PC-9 (cell line): ENCODE results near the gene SLC6A8.

Experiments
- EZH2 ChIP-seq: fragments of 200-600 bp; sonication (generic); IDR thresholded peaks from 2 replicates; pipeline ENCODE4 v1.8.0; 2017; ENCODE audit warnings: antibody characterized with exemption, low read depth
- TF ChIP-seq, protein P1 (sequence below): fragments of 200-600 bp; sonication (generic); conservative IDR thresholded peaks from 2 replicates; pipeline ENCODE4 v1.6.1; 2017; ENCODE audit warnings: mixed run types, antibody characterized with exemption, mild to moderate bottlenecking, moderate library complexity

DNA sequence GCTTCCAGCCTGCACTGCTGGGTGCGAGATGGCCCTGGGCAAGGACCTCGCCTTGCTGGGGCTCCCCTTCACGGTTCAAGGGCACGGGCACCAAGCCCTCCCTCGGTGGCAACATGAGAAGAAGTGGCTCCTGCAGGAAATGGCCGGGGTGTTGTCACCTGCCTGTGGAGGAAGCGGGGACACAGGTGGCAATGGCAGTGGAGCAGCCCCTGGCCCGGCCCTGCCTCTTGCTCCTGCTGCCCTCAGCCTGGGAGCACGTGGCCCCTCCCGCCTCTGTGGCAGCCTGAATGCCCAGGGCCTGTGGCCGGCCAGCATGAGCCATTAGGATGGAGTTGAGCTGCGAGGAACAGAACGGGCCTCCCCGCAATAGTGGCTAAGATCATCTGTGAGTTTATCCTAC is 53.7 kb downstream of the SLC6A8 start:
- TF ChIP-seq, protein P1, sequence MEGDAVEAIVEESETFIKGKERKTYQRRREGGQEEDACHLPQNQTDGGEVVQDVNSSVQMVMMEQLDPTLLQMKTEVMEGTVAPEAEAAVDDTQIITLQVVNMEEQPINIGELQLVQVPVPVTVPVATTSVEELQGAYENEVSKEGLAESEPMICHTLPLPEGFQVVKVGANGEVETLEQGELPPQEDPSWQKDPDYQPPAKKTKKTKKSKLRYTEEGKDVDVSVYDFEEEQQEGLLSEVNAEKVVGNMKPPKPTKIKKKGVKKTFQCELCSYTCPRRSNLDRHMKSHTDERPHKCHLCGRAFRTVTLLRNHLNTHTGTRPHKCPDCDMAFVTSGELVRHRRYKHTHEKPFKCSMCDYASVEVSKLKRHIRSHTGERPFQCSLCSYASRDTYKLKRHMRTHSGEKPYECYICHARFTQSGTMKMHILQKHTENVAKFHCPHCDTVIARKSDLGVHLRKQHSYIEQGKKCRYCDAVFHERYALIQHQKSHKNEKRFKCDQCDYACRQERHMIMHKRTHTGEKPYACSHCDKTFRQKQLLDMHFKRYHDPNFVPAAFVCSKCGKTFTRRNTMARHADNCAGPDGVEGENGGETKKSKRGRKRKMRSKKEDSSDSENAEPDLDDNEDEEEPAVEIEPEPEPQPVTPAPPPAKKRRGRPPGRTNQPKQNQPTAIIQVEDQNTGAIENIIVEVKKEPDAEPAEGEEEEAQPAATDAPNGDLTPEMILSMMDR, result no peak
- no peak for TF ChIP-seq EZH2
